ENCODE data around the gene HDAC2. TPM values are rescaled to one million over a fixed set of nuclear protein-coding genes. Genes with fewer than 3 reads are reported as not detected.
A peak's percentile ranks its signal among the peaks of the same experiment; 100 is the strongest.

Gene HDAC2
- total and polyA plus RNA-seq, 2 of the 13 experiments (the other 11 are each of a cell fraction or from before 2014, with no cell fraction given): 99.6 to 114 TPM

GRCh38 chr6:113976806-113977205 lies 5.9 kb upstream of the HDAC2 start:
- Histone ChIP-seq H2AFZ (ENCODE audit: low read length) (no peak overlapping the region), H3K4me3 (replicated peaks in 1 of 3; ENCODE audit: insufficient read depth in 1 of 3, low read depth in 2 of 3, low read length in 3 of 3) (no peak overlapping the region), H3K9ac (ENCODE audit: insufficient read depth, low read depth, low read length) (no peak overlapping the region), H3K36me3 (replicated peaks in 1 of 2; ENCODE audit: control insufficient read depth in 1 of 2, insufficient read depth in 2 of 2, low read length in 2 of 2) (no peaks in the 10 kb centered on the region), H3K27ac (ENCODE audit: extremely low read length, insufficient read depth, low read length) (no peak overlapping the region), H3K4me2 (ENCODE audit: low read depth, low read length) (no peak overlapping the region), H3K4me1 (ENCODE audit: insufficient read depth, low read length) (peaks cover 15% of the 10 kb centered on the region), H3K79me2 (ENCODE audit: insufficient read depth, low read length) (no peaks in the 10 kb centered on the region), H3K27me3 (ENCODE audit: control insufficient read depth in 1 of 2, insufficient read depth in 2 of 2, low read length in 2 of 2) (no peaks in the 10 kb centered on the region), H4K20me1 (ENCODE audit: insufficient read depth, low read length) (no peaks in the 10 kb centered on the region), H3K9me3 (ENCODE audit: low read length) (no peaks in the 10 kb centered on the region)
- no peak for TF ChIP-seq ZNF770 (CRISPR knock-in tag; IDR thresholded peaks at IDR 0.05)
- DNase-seq (ENCODE audit: low spot score) (no peak), ATAC-seq (no peak), FAIRE-seq (no peak)
- intact Hi-C loops (cut with micrococcal nuclease; ENCODE audit: unreplicated experiment): loop anchor here (10.0 kb wide), 1 partner anchor 188 kb away; no protein-coding TSS in a partner anchor
- in situ Hi-C loops (cut with HindIII; ENCODE audit: extremely low pct_ligation_motif_present, low pct_unique_long_range_greater_than_20kb): loop anchor here (10.0 to 25.0 kb wide), 3 partner anchors 360 to 1910 kb away; partner anchors contain the start of gene HS3ST5
- CTCF ChIA-PET (ENCODE audit: low intra/inter-chr PET ratio, low total read pairs): no interaction called here
- BruUV-seq (replicated peaks): no TSS peak
- WGBS (ENCODE audit: low lambda C conversion rate): 70% methylated on average over 2 of the region's 2 CpGs
- POLR2A ChIA-PET: no interaction called here

- ATAC-seq: no peak
- Histone ChIP-seq H3K36me3 (replicated peaks in 1 of 2; ENCODE audit: control insufficient read depth in 1 of 2, insufficient read depth in 2 of 2, low read length in 2 of 2) (no peaks in the 10 kb centered on the region), H3K4me3 (replicated peaks in 1 of 3; ENCODE audit: insufficient read depth in 1 of 3, low read depth in 2 of 3, low read length in 3 of 3) (no peak overlapping the region), H3K27ac (ENCODE audit: extremely low read length, insufficient read depth, low read length) (no peak overlapping the region), H3K9me3 (ENCODE audit: low read length) (no peaks in the 10 kb centered on the region), H3K4me1 (ENCODE audit: insufficient read depth, low read length) (peaks cover 48% of the 10 kb centered on the region), H3K79me2 (ENCODE audit: insufficient read depth, low read length) (peaks cover 44% of the 10 kb centered on the region), H3K27me3 (ENCODE audit: control insufficient read depth in 1 of 2, insufficient read depth in 2 of 2, low read length in 2 of 2) (no peaks in the 10 kb centered on the region; a peak in 1 of 5 replicates), H4K20me1 (ENCODE audit: insufficient read depth, low read length) (peaks cover 31% of the 10 kb centered on the region), H3K9ac (ENCODE audit: insufficient read depth, low read depth, low read length) (no peak overlapping the region), H2AFZ (ENCODE audit: low read length) (peak overlapping the region; percentile 46), H3K4me2 (ENCODE audit: low read depth, low read length) (peak overlapping the region; percentile 61)
- 88% methylated on average over 2 of the region's 2 CpGs for WGBS (ENCODE audit: low lambda C conversion rate)
- no peak for FAIRE-seq
- POLR2A ChIA-PET: interaction anchor here (0.7 to 1.4 kb wide), 4 partner anchors 9 to 196 kb away, joined by 3 to 7 read pairs (median 4); no protein-coding TSS in a partner anchor
- intact Hi-C loops (cut with micrococcal nuclease; ENCODE audit: unreplicated experiment) (loop anchor here (10.0 kb wide), 1 partner anchor 193 kb away; no protein-coding TSS in a partner anchor), in situ Hi-C loops (cut with HindIII; ENCODE audit: extremely low pct_ligation_motif_present, low pct_unique_long_range_greater_than_20kb) (loop anchor here (10.0 kb wide), 1 partner anchor 1573 kb away; no protein-coding TSS in a partner anchor)
- TF ChIP-seq ZNF136 (CRISPR knock-in tag; IDR thresholded peaks at IDR 0.05; ENCODE audit: low read depth) (0 out of 2 replicates have a peak, but pooled peaks have one; percentile 3), ZNF382 (CRISPR knock-in tag; IDR thresholded peaks at IDR 0.05; ENCODE audit: borderline replicate concordance) (no peak), ZNF841 (CRISPR knock-in tag; IDR thresholded peaks at IDR 0.05; ENCODE audit: borderline replicate concordance) (peak; percentile 9; the same call in 1 of the 2 replicates)
- TSS peak; percentile 70 for BruUV-seq (replicated peaks)
- CTCF ChIA-PET (ENCODE audit: low intra/inter-chr PET ratio, low total read pairs): no interaction called here
- DNase-seq (ENCODE audit: low spot score): no peak
Observed at GRCh38 chr6:113971741-113972140, 793 bp upstream of the HDAC2 start.
